HG03039 (cell line): Measurements from ENCODE around the gene TBC1D9.

ENCODE experiments used
- ATAC-seq: cut with Tn5 transposase; IDR thresholded peaks from one replicate; pipeline ENCODE4 v1.9.1; 2021; ENCODE audit warnings: mild to moderate bottlenecking, moderate library complexity; ENCODE audit not compliant: unreplicated experiment

Gene TBC1D9

GRCh38 chr4:140697709-140698560, 58.2 kb downstream of the TBC1D9 start:
- ATAC-seq: no peak

- no peak for ATAC-seq
These were observed 60.7 kb downstream of the TBC1D9 start for GRCh38 chr4:140695483-140695882.

GRCh38 chr4:140693562-140693961, 62.6 kb downstream of the TBC1D9 start:
- ATAC-seq: no peak

GRCh38 chr4:140691369-140691768, 64.8 kb downstream of the TBC1D9 start:
- ATAC-seq: no peak

DNA sequence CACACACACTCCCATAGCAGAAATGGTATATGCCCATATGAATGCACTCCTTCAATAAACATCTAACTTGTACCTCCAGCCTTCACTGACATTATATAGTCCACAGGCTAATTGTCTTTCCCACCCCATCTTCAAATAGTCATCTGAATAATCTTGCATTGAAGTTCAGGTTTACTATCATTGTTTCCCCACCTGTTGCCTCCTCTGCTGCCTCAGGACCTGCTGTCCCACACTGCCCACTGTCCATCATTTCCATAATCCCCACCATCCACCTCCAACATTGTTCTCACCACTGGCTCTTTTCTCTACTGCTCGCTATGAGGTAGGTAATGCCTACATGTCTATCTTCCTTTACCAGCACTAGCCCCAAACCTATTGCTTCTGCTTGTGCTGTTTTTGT, 66.1 kb downstream of the TBC1D9 start:
- no peak for ATAC-seq

- ATAC-seq: no peak
These were observed 66.6 kb downstream of the TBC1D9 start for GRCh38 chr4:140689623-140690022.

GRCh38 chr4:140688711-140689598, 67.2 kb downstream of the TBC1D9 start:
- ATAC-seq: no peak

GRCh38 chr4:140686796-140687195, 69.4 kb downstream of the TBC1D9 start:
- ATAC-seq: no peak

DNA sequence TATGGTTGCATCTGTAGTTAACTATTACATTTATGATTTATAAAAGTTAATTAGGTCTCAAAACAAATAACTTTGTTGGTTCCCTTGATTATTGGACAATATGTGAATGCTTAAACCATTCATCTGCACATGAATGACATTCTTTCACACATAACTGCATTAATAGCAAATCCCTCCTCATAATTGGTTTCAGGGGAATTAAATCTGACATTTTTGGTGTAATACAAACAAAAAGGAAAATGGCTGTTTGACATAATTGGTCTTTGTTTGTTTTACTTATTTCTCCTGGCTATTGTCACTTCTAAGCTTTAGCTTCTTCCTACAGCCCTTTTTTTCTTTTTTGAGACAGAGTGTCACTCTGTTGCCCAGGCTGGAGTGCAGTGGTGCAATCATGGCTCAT, 71.9 kb downstream of the TBC1D9 start:
- no peak for ATAC-seq

DNA sequence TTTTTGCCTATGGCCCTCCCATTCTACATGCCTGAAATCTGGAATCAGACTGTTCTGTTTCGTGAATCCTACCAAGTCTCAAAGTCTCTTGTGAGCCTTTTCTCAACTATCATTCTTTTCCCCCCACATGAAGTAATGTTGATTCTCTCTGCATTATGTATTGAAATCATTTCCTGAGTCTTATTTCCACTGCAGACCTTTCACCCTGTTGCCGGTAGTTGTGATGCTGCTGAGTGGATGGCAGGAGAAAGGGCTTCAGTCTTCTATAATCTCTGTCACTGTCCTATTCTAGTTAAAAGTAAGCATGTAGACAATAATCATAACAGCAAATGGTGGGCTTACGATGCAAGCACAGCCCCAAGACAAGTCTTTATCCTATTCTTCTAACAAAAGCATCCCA, 75.0 kb downstream of the TBC1D9 start:
- ATAC-seq: no peak

- no peak for ATAC-seq
These were observed 75.5 kb downstream of the TBC1D9 start for GRCh38 chr4:140680686-140681085.

GRCh38 chr4:140679576-140679975, 76.6 kb downstream of the TBC1D9 start:
- no peak for ATAC-seq

DNA sequence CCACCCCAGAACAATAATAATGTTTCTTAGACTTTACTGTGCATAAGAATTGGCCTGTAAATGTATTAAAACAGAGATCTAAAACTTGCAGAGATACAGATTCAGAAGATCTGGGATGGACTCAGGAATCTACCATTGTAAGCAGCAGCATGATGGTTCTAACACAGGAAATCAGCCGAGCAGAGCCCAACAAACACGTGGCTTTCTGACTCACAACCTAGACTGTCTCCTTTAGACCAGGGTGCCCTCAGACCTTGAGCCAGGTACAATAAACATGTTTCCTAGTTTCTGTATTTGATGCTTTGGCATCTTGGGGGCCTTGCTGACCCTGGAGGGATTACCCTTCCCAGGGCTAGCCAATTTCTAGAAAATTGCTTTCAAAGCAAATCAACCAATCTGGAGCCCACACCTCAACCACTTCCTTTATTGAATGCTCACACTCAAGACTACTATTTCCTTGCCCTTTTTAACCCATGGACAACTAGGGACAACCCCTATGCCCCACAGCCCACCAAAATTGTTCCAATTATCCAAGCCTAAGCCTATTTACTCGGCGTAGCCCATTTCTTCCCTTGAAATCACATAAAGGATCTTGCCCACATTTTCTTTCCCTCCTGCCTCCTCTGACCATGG, 80.5 kb downstream of the TBC1D9 start:
- no peak for ATAC-seq

GRCh38 chr4:140673729-140674128, 82.5 kb downstream of the TBC1D9 start:
- no peak for ATAC-seq

DNA sequence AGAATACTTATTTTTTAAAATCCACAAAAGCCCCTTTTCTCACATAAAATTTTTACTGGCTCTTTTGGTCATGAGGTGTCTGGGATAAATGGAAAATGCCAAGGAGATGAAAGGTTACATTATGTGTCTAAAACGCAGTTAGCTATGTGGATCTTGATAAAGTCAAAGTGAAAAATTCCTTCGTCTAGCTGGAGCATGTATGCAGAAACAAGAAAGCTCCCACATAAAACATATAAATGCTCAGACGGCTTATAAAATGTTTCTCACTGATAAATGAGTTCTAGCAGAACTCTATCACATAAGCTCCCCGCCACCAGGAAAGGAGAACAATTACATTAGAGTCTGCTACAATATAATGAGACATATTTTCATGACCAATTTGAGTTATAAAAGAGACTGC, 83.8 kb downstream of the TBC1D9 start:
- no peak for ATAC-seq

GRCh38 chr4:140668111-140668510, 88.1 kb downstream of the TBC1D9 start:
- no peak for ATAC-seq

DNA sequence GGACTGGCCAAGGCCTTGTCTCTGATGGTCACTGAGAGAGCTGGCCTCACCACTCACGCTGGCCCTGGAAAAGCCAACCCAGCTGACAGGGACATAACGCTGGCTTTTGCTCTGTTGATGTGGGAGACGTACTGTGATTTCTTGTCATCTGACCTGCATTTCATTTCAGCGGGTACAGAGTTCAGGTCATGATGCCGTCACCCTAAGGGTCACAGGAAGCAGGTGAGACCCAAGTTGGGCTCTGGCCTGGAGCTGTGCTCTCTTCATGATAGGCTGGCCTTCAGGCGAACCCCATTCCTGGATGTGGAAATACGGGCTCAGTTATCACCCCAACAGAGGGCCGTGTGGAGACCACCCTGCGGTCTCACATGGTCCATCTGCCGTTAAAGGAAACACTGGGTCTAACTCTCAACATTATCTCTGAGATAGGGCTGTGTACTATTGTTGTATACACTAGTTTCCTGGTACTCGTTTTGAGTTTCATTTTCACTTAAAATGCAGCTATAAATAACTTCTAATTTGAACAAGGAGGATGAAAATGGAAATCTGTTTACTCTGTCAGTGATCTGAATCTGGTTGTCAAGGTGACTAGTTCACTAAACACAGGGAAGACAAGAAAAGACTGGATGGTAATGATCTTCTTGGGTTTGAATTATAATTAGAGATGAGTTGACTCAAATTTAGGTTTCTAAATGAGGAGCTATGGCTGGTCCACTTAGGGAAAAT, 89.1 kb downstream of the TBC1D9 start:
- ATAC-seq: peak; percentile 40

DNA sequence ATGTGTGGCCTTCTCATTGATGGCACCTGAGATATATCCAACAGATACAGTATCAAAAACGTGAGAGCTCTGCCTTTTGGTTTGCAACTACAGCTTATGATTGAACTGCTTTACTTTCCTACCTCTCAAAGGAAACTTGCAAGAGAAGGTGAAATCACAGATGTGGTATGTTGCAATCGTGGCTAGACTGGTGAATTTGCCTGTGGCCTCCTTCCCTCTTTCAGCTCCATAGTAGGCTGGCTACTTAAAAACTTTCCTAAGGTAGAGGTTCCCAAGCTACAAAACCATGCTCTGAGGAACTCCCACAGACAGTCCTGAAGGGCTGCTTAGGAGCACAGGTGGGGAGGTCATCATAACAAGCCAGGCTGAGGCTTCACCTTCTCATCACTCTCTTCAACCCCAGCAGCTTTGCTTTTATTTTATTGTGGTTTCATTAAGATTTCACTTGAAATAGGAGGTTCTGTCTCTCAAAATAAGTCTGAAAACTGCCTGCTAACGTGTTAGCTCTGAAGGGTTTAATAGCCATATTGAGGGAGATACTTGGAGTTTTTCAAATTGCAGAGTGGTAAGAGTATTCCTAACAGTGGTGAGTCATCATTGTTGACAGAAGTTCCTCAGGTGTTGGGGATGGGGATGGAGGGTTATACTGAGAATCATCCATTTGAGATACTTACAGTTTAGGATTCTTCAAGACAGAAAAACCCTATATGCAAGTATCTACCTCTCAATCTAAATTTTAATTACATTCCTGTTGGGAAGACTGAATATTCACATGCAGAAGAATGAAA, 93.9 kb downstream of the TBC1D9 start:
- no peak for ATAC-seq

GRCh38 chr4:140661550-140661949, 94.6 kb downstream of the TBC1D9 start:
- ATAC-seq: no peak
